Heart right ventricle (tissue), 16 donors: Measurements from ENCODE around the gene CCDC127. TPM values are rescaled to one million over a fixed set of nuclear protein-coding genes. Genes with fewer than 3 reads are reported as not detected.

Experiments
- ATAC-seq, 8 donors: fragments of 200-7000 bp; cut with Tn5 transposase; one replicate each; pipeline ENCODE4 v1.9.1; 2020; ENCODE audit warnings: mild to moderate bottlenecking in 8 of 8, moderate library complexity in 8 of 8, moderate number of reproducible peaks in 1 of 8
- DNase-seq, 2 donors: peaks; one replicate each; pipeline ENCODE4 v3.0.0-alpha.2; 2020
- H3K27ac ChIP-seq, 10 donors: fragments of 200-600 bp; sonication (generic) in 2 of 10; one replicate each; pipeline versions ENCODE4 v1.5.0 to v1.8.0; 2020 to 2022; ENCODE audit warnings: mild to moderate bottlenecking in 3 of 10
- H3K27me3 ChIP-seq, 7 donors: fragments of 200-600 bp; one replicate each; pipeline ENCODE4 v1.8.0; 2021 to 2022; ENCODE audit warnings: mild to moderate bottlenecking in 2 of 7
- H3K36me3 ChIP-seq, 9 donors: fragments of 200-600 bp; sonication (generic) in 1 of 9; one replicate each; pipeline versions ENCODE4 v1.5.0 to v1.8.0; 2020 to 2022; ENCODE audit warnings: mild to moderate bottlenecking in 2 of 9
- H3K4me1 ChIP-seq, 9 donors: fragments of 200-600 bp; sonication (generic) in 1 of 9; one replicate each; pipeline versions ENCODE4 v1.5.0 to v1.8.0; 2020 to 2022; ENCODE audit warnings: mild to moderate bottlenecking in 4 of 9
- H3K4me3 ChIP-seq, 10 donors: fragments of 200-600 bp; sonication (generic) in 2 of 10; one replicate each; pipeline versions ENCODE4 v1.5.0 to v1.8.0; 2020 to 2022; ENCODE audit warnings: mild to moderate bottlenecking in 7 of 10, moderate library complexity in 2 of 10
- H3K9me3 ChIP-seq, 11 donors: fragments of 200-600 bp in 10 of 11; sonication (generic) in 2 of 11; one replicate each; pipeline versions ENCODE4 v1.5.0 to v1.8.0; 2013 to 2022; ENCODE audit warnings: mild to moderate bottlenecking in 2 of 11, control low read depth in 1 of 11, moderate library complexity in 1 of 11
- CTCF ChIP-seq, 9 donors: fragments of 200-600 bp; sonication (generic) in 2 of 9; IDR thresholded peaks; one replicate each; pipeline versions ENCODE4 v1.5.0 to v1.8.0; 2021 to 2022; ENCODE audit warnings: antibody characterized with exemption in 9 of 9, mild to moderate bottlenecking in 5 of 9, moderate library complexity in 1 of 9
- WGBS, 2 donors: extraction: QIAGEN DNeasy Blood & Tissue Kit; methylation state at CpG; one replicate each; pipeline ENCODE4 v1.1.7; 2013; ENCODE audit warnings: inconsistent platforms in 1 of 2; 5-methylcytosine and 5-hydroxymethylcytosine counted together
- intact Hi-C, 10 donors: fragments of 100-400 bp; cut with DNase I; formaldehyde crosslinking; loops; one replicate each; pipeline versions ENCODE4 v1.11.1 to v1.14.2; 2022
- polyA plus RNA-seq, 2 donors: library from polyadenylated mRNA; stranded (reverse); fragments of 200-250 nt; gene quantifications; one replicate each; pipeline ENCODE4 v1.2.3, GENCODE V29; 2013
- total RNA-seq, 10 donors: library from RNA; stranded (reverse); fragmentation: NEBNext Ultra II Directional in 3 of 10; extraction: Animal tissue kit (Norgen Biotek cat#: 25700) in 3 of 10; gene quantifications; one replicate each; pipeline versions ENCODE4 v1.2.1 to v1.2.4, GENCODE V29; 2021 to 2023
- donor health status: Arrhythmogenic right ventricular cardiomyopathy.
- donor health status: ischemic (EF 13 %, LVEDD 7.1; RV severe dilation, severe dysfunction).
- donor health status: healthy with polysubstance abuse.
- donor health status: DM: no; HTN: yes; CAD: no.
- donor health status: DM: no; HTN: no; CAD: no.
- donor health status: ischemic (EF 25% LVEDD 6.9; RV normal size, moderate dysfunction).
- donor health status: ischemic (EF 25% LVEDD 5.7; RV mildly dilated, moderate dysfunction).
- donor health status: healthy.
- donor health status: DM: yes; HTN: yes; CAD: no.
- donor health status: Ischemic cardiomyopathy.
- donor health status: ischemic (EF 35%, LVEDD 5.7; RV mildly dilated, moderate dysfunction).
- donor health status: nonischemic (EF 11% LVEDD 7.7; RV severe dilation, severe dysfunction).
- donor health status: DM: yes; HTN: yes; CAD: no.
- donor health status: PGD.
- donor health status: ischemic (EF 29% LVEDD 5.4; RV normal size, mild dysfunction).
- donor health status: nonischemic (EF 23%, LVEDD 6.1; RV moderate dilation, normal function).

CCDC127 gene
- total and polyA plus RNA-seq, 12 donors = 3.8 to 10.4 (median 7.5) TPM

GRCh38 chr5:178110-178509, 39.8 kb downstream of the CCDC127 start:
- no peaks in the 10 kb centered on the region for H3K36me3 ChIP-seq
- intact Hi-C loops = no loop called here
- H3K27me3 ChIP-seq = no peaks in the 10 kb centered on the region
- DNase-seq (no peak), ATAC-seq (no peak)
- no peak overlapping the region for H3K27ac ChIP-seq
- H3K9me3 ChIP-seq = no peaks in the 10 kb centered on the region
- no peak for TF ChIP-seq CTCF (IDR thresholded peaks at IDR 0.05)
- H3K4me3 ChIP-seq = no peak overlapping the region
- 88 to 92% methylated on average over 5 of the region's 5 CpGs for WGBS, 2 donors
- peaks cover 0 to 7% (median 0%) of the 10 kb centered on the region in 9 donors for H3K4me1 ChIP-seq

GRCh38 chr5:176296-176823, 41.6 kb downstream of the CCDC127 start:
- Histone ChIP-seq H3K27me3 (no peaks in the 10 kb centered on the region), H3K27ac (no peak overlapping the region), H3K4me1 (peaks cover 0 to 7% (median 0%) of the 10 kb centered on the region in 9 donors), H3K9me3 (no peaks in the 10 kb centered on the region), H3K36me3 (no peaks in the 10 kb centered on the region), H3K4me3 (no peak overlapping the region)
- no peak for TF ChIP-seq CTCF (IDR thresholded peaks at IDR 0.05)
- WGBS, 2 donors = 71 to 74% methylated on average over 11 of the region's 11 CpGs
- DNase-seq (no peak), ATAC-seq (no peak)
- intact Hi-C loops = no loop called here

GRCh38 chr5:174876-175465, 43.0 kb downstream of the CCDC127 start:
- H3K27ac ChIP-seq = no peak overlapping the region
- DNase-seq (no peak), ATAC-seq (no peak)
- no peaks in the 10 kb centered on the region for H3K27me3 ChIP-seq
- H3K9me3 ChIP-seq = no peaks in the 10 kb centered on the region
- no peak for TF ChIP-seq CTCF (IDR thresholded peaks at IDR 0.05)
- no peak overlapping the region for H3K4me3 ChIP-seq
- intact Hi-C loops = no loop called here
- 91% methylated on average over 16 of the region's 16 CpGs for WGBS, 2 donors
- H3K4me1 ChIP-seq = peaks cover 0 to under 1% (median 0%) of the 10 kb centered on the region in 9 donors
- no peaks in the 10 kb centered on the region for H3K36me3 ChIP-seq

- intact Hi-C loops = no loop called here
- Histone ChIP-seq H3K4me1 (peaks cover 0 to 8% (median 4%) of the 10 kb centered on the region in 9 donors), H3K27me3 (no peaks in the 10 kb centered on the region), H3K4me3 (no peak overlapping the region), H3K36me3 (no peaks in the 10 kb centered on the region), H3K9me3 (no peaks in the 10 kb centered on the region), H3K27ac (no peak overlapping the region)
- ATAC-seq = no peak
- no peak for TF ChIP-seq CTCF (IDR thresholded peaks at IDR 0.05)
- no peak for DNase-seq
- 88 to 97% methylated on average over 5 of the region's 5 CpGs for WGBS, 2 donors
These were observed 43.7 kb downstream of the CCDC127 start for GRCh38 chr5:174291-174600.
